H1 (cell line): ENCODE measurements around the gene FKRP. TPM values are rescaled to one million over a fixed set of nuclear protein-coding genes. Genes with fewer than 3 reads are reported as not detected.
A peak's percentile ranks its signal among the peaks of the same experiment; 100 is the strongest.

Source experiments
- microRNA counts: library from miRNA; unstranded; fragments of <30 nt; microRNA quantifications from one replicate; lab custom pipeline; 2015
- microRNA-seq, 2 experiments: library from miRNA; unstranded; fragments of <30 nt; microRNA quantifications; one replicate each; pipeline versions ENCODE4 to v1.2.0, GENCODE V29; 2016 to 2020; ENCODE audit warnings: borderline microRNAs expressed in 2 of 2, borderline number of aligned reads in 2 of 2, borderline replicate concordance in 1 of 2
- polyA plus RNA-seq, 7 experiments: library from polyadenylated mRNA; depleted of rRNA in 3 of 7; stranded (reverse) in 5 of 7; unstranded in 2 of 7; fragments of >200 nt in 5 of 7; fragments of 200-250 nt in 2 of 7; gene quantifications; 1 replicate in 5 of 7; 2 replicates in 1 of 7; 4 replicates in 1 of 7; pipeline versions ENCODE4 v1.2.1 to v1.2.3, GENCODE V29; 2011 to 2013; ENCODE audit warnings: missing spikeins in 2 of 7, mixed read lengths in 2 of 7
- small RNA-seq: library from polyadenylated mRNA; stranded (forward); fragments of <200 nt; extraction: miRNeasy Mini kit (QIAGEN cat#:217004); gene quantifications from one replicate; pipeline ENCODE3, GENCODE V24; 2013; ENCODE audit not compliant: insufficient read depth
- total RNA-seq: library from RNA; stranded (reverse); fragmentation: NEBNext Ultra II Directional; extraction: Animal tissue kit (Norgen Biotek cat#: 25700); gene quantifications from 2 replicates; pipeline ENCODE4 v1.2.1, GENCODE V29; 2021

FKRP gene
- total and polyA plus RNA-seq, 2 of the 8 experiments (the other 6 are each of a cell fraction or from before 2014, with no cell fraction given) = 17.1 to 24.4 TPM

MicroRNA genes within 50 kb of the gene (microRNA counts, 767-probe panel; counts per million panel counts)
- 879 counts per million, percentile 95 among the panel's probes with 10 or more counts for microRNA hsa-miR-320e (lab: Ali Mortazavi, UCI)

Small RNAs within 50 kb of the gene (microRNA-seq; reads per million reads assigned to microRNA genes)
- gene MIR320E = 0 to 0.46 reads per million in 2 experiments

Small RNAs within 50 kb of the gene (small RNA-seq; reads per million reads assigned to genes)
- gene MIR320E (0.51 reads per million), gene RF00019 (not detected)

Other genes with a start within 250 kb of the FKRP start
- 318 and 326 TPM in 2 replicates for gene CALM3, start 144.7 kb upstream of the FKRP start, total RNA-seq
- 315 and 405 TPM in 2 replicates for gene CALM3, start 144.7 kb upstream of the FKRP start, polyA plus RNA-seq (2011; rRNA removed)
- not detected in 2 replicates for gene PTGIR, start 121.0 kb upstream of the FKRP start, total RNA-seq
- 0.15 and 0.19 TPM in 2 replicates for gene PTGIR, start 121.0 kb upstream of the FKRP start, polyA plus RNA-seq (2011; rRNA removed)
- not detected in 2 replicates for gene GNG8, start 109.9 kb upstream of the FKRP start, total RNA-seq
- not detected in 2 replicates for gene GNG8, start 109.9 kb upstream of the FKRP start, polyA plus RNA-seq (2011; rRNA removed)
- 1.5 and 2.0 TPM in 2 replicates for gene DACT3, start 84.9 kb upstream of the FKRP start, total RNA-seq
- 1.8 and 1.9 TPM in 2 replicates for gene DACT3, start 84.9 kb upstream of the FKRP start, polyA plus RNA-seq (2011; rRNA removed)
- gene PRKD2, start 28.9 kb upstream of the FKRP start, total RNA-seq = 63.8 and 73.1 TPM in 2 replicates
- gene PRKD2, start 28.9 kb upstream of the FKRP start, polyA plus RNA-seq (2011; rRNA removed) = 24.4 and 34.9 TPM in 2 replicates
- 120 and 124 TPM in 2 replicates for gene STRN4, start 393 bp downstream of the FKRP start, total RNA-seq
- 187 and 298 TPM in 2 replicates for gene STRN4, start 393 bp downstream of the FKRP start, polyA plus RNA-seq (2011; rRNA removed)
- 290 and 291 TPM in 2 replicates for gene SLC1A5, start 42.5 kb downstream of the FKRP start, total RNA-seq
- 351 and 475 TPM in 2 replicates for gene SLC1A5, start 42.5 kb downstream of the FKRP start, polyA plus RNA-seq (2011; rRNA removed)
- gene AP2S1, start 104.8 kb downstream of the FKRP start, total RNA-seq = 195 and 205 TPM in 2 replicates
- gene AP2S1, start 104.8 kb downstream of the FKRP start, polyA plus RNA-seq (2011; rRNA removed) = 211 and 314 TPM in 2 replicates
- 62.2 and 64.5 TPM in 2 replicates for gene ARHGAP35, start 114.9 kb downstream of the FKRP start, total RNA-seq
- 29.7 and 32.0 TPM in 2 replicates for gene ARHGAP35, start 114.9 kb downstream of the FKRP start, polyA plus RNA-seq (2011; rRNA removed)